Neural cell (in vitro differentiated cells): ENCODE results near the gene USP35. TPM values are rescaled to one million over a fixed set of nuclear protein-coding genes. Genes with fewer than 3 reads are reported as not detected.

Experiments
- H2AFZ ChIP-seq: fragments of 200-600, 300-800 bp; sonication (generic), shearing (Covaris generic); 2 replicates; pipeline ENCODE4 v1.6.0; 2014; ENCODE audit warnings: low read depth, mild to moderate bottlenecking, antibody characterized with exemption, low read length, moderate library complexity
- H3F3A ChIP-seq: fragments of 200-600 bp; shearing (Covaris generic); 2 replicates; pipeline ENCODE4 v1.6.1; 2016; ENCODE audit warnings: mild to moderate bottlenecking, moderate library complexity, mixed read lengths, antibody characterized with exemption, low read length; ENCODE audit not compliant: insufficient read depth, poor library complexity, severe bottlenecking
- H3K27ac ChIP-seq: fragments of 200-600, 300-800 bp; sonication (generic), shearing (Covaris generic); 2 replicates; pipeline ENCODE4 v1.5.1; 2014; ENCODE audit warnings: mild to moderate bottlenecking, low read length, moderate library complexity
- H3K27me3 ChIP-seq: fragments of 300-800, 200-600 bp; sonication (generic), shearing (Covaris generic); 2 replicates; pipeline ENCODE4 v1.6.0; 2014; ENCODE audit warnings: mild to moderate bottlenecking, low read depth, low read length, moderate library complexity; ENCODE audit not compliant: insufficient read depth
- H3K36me3 ChIP-seq: fragments of 300-800, 200-600 bp; sonication (generic), shearing (Covaris generic); 2 replicates; pipeline ENCODE4 v1.5.1; 2014; ENCODE audit warnings: mild to moderate bottlenecking, antibody characterized with exemption, low read length, moderate library complexity; ENCODE audit not compliant: insufficient read depth
- H3K4me2 ChIP-seq: fragments of 300-800, 200-600 bp; sonication (generic), shearing (Covaris generic); 2 replicates; pipeline ENCODE4 v1.6.0; 2014; ENCODE audit warnings: mild to moderate bottlenecking, low read length
- H3K4me3 ChIP-seq: fragments of 300-800, 200-600 bp; sonication (generic), shearing (Covaris generic); 2 replicates; pipeline ENCODE4 v1.5.1; 2014; ENCODE audit warnings: mild to moderate bottlenecking, low read length, moderate library complexity
- H3K79me2 ChIP-seq: fragments of 200-600 bp; shearing (Covaris generic); replicated peaks from 2 replicates; pipeline ENCODE4 v1.6.0; 2014; ENCODE audit warnings: mild to moderate bottlenecking, low read length, moderate library complexity; ENCODE audit not compliant: insufficient read depth
- H3K9ac ChIP-seq: fragments of 300-800, 200-600 bp; sonication (generic), shearing (Covaris generic); 2 replicates; pipeline ENCODE4 v1.6.1; 2016; ENCODE audit warnings: mild to moderate bottlenecking, low read length, mixed read lengths
- H3K9me2 ChIP-seq: fragments of 200-600 bp; shearing (Covaris generic); 2 replicates; pipeline ENCODE4 v1.6.1; 2016; ENCODE audit warnings: mild to moderate bottlenecking, low read length, mixed read lengths; ENCODE audit not compliant: insufficient read depth
- H3K9me3 ChIP-seq: fragments of 200-600, 300-800 bp; sonication (generic), shearing (Covaris generic); 2 replicates; pipeline ENCODE4 v1.6.1; 2016; ENCODE audit warnings: mild to moderate bottlenecking, mixed run types, low read length, moderate library complexity, mixed read lengths
- H4K20me1 ChIP-seq: fragments of 200-600 bp; shearing (Covaris generic); 2 replicates; pipeline ENCODE4 v1.6.1; 2016; ENCODE audit warnings: mild to moderate bottlenecking, mixed run types; ENCODE audit not compliant: insufficient read depth
- EP300 ChIP-seq: fragments of 450-650 bp; conservative IDR thresholded peaks from 2 replicates; pipeline ENCODE4 v1.6.1; 2014; ENCODE audit warnings: antibody characterized with exemption, mild to moderate bottlenecking, moderate library complexity; ENCODE audit not compliant: poor library complexity, severe bottlenecking
- EZH2 ChIP-seq: fragments of 200-600, 300-800 bp; shearing (Covaris generic), sonication (generic); IDR thresholded peaks from 2 replicates; pipeline ENCODE4 v1.6.1; 2014; ENCODE audit warnings: antibody characterized with exemption, low read length, borderline replicate concordance, mild to moderate bottlenecking; ENCODE audit not compliant: insufficient read depth, poor library complexity, severe bottlenecking
- MXI1 ChIP-seq: fragments of 450-650 bp; conservative IDR thresholded peaks from 2 replicates; pipeline ENCODE4 v1.6.1; 2014; ENCODE audit warnings: antibody characterized with exemption, mild to moderate bottlenecking; ENCODE audit not compliant: poor library complexity, severe bottlenecking
- POLR2AphosphoS5 ChIP-seq: IDR thresholded peaks from 2 replicates; pipeline ENCODE4 v1.6.1; 2012
- RAD21 ChIP-seq: fragments of 450-650 bp; conservative IDR thresholded peaks from 2 replicates; pipeline ENCODE4 v1.6.1; 2014; ENCODE audit warnings: antibody characterized with exemption, mild to moderate bottlenecking, moderate library complexity
- SMC3 ChIP-seq: fragments of 450-650 bp; conservative IDR thresholded peaks from 2 replicates; pipeline ENCODE4 v1.6.1; 2014; ENCODE audit warnings: antibody characterized with exemption, mild to moderate bottlenecking, moderate library complexity; ENCODE audit not compliant: poor library complexity
- TAF1 ChIP-seq: IDR thresholded peaks from 2 replicates; pipeline ENCODE4 v1.6.1; 2012; ENCODE audit warnings: low read depth
- polyA plus RNA-seq: library from polyadenylated mRNA; depleted of rRNA; stranded (reverse); fragments of >200 nt; gene quantifications from 2 replicates; pipeline ENCODE4 v1.2.3, GENCODE V29; 2014
- TF ChIP-seq, protein P1 (sequence below): fragments of 450-650 bp; IDR thresholded peaks from 2 replicates; pipeline ENCODE4 v1.5.1; 2014; ENCODE audit warnings: antibody characterized with exemption, mild to moderate bottlenecking, moderate library complexity; ENCODE audit not compliant: poor library complexity, severe bottlenecking
- TF ChIP-seq, protein P2 (sequence below): IDR thresholded peaks from 2 replicates; pipeline ENCODE4 v1.6.1; 2012; ENCODE audit warnings: borderline replicate concordance

Gene USP35
- polyA plus RNA-seq, 1 donor from 2014 or later = 12.9 TPM

DNA sequence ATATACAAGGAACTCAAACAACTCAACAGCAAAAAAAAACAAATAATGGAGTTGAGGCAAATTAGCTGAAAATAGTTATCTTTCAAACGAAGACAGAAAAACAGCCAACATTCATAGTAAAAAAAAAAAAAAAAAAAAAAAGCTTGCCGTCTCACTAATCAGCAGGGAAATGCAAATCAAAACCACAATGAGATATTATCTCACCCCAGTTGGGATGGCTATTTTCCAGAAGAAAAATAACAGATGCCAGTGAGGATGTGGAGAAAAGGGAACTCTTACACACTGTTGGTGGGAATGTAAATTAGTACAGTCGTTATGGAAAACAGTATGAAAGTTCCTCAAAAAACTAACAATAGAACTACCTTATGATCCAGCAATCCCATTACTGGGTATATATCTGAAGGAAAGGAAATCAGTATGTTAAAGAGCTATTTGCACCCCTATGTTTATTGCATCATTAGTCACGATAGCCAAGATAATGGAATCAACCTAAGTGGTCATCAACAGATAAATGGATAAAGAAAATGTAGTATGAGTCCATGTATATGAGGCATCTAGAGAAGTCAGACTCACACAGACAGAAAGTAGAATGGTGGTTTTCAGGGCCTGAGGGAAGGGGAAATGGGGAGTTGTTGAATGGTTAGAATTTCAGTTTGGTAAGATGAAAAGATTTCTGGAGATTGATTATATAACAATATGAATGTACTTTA, 56.0 kb downstream of the USP35 start:
- no peak overlapping the region for H3K27ac ChIP-seq
- TF ChIP-seq EP300 = no peak
- no peak for TF ChIP-seq MXI1
- no peak for TF ChIP-seq RAD21
- TF ChIP-seq POLR2AphosphoS5 = no peak
- no peak for TF ChIP-seq TAF1
- no peak for TF ChIP-seq EZH2
- TF ChIP-seq SMC3 = no peak
- TF ChIP-seq, protein P1, sequence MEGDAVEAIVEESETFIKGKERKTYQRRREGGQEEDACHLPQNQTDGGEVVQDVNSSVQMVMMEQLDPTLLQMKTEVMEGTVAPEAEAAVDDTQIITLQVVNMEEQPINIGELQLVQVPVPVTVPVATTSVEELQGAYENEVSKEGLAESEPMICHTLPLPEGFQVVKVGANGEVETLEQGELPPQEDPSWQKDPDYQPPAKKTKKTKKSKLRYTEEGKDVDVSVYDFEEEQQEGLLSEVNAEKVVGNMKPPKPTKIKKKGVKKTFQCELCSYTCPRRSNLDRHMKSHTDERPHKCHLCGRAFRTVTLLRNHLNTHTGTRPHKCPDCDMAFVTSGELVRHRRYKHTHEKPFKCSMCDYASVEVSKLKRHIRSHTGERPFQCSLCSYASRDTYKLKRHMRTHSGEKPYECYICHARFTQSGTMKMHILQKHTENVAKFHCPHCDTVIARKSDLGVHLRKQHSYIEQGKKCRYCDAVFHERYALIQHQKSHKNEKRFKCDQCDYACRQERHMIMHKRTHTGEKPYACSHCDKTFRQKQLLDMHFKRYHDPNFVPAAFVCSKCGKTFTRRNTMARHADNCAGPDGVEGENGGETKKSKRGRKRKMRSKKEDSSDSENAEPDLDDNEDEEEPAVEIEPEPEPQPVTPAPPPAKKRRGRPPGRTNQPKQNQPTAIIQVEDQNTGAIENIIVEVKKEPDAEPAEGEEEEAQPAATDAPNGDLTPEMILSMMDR = no peak
- TF ChIP-seq, protein P2, sequence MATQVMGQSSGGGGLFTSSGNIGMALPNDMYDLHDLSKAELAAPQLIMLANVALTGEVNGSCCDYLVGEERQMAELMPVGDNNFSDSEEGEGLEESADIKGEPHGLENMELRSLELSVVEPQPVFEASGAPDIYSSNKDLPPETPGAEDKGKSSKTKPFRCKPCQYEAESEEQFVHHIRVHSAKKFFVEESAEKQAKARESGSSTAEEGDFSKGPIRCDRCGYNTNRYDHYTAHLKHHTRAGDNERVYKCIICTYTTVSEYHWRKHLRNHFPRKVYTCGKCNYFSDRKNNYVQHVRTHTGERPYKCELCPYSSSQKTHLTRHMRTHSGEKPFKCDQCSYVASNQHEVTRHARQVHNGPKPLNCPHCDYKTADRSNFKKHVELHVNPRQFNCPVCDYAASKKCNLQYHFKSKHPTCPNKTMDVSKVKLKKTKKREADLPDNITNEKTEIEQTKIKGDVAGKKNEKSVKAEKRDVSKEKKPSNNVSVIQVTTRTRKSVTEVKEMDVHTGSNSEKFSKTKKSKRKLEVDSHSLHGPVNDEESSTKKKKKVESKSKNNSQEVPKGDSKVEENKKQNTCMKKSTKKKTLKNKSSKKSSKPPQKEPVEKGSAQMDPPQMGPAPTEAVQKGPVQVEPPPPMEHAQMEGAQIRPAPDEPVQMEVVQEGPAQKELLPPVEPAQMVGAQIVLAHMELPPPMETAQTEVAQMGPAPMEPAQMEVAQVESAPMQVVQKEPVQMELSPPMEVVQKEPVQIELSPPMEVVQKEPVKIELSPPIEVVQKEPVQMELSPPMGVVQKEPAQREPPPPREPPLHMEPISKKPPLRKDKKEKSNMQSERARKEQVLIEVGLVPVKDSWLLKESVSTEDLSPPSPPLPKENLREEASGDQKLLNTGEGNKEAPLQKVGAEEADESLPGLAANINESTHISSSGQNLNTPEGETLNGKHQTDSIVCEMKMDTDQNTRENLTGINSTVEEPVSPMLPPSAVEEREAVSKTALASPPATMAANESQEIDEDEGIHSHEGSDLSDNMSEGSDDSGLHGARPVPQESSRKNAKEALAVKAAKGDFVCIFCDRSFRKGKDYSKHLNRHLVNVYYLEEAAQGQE = no peak
- no peaks in the 10 kb centered on the region for H4K20me1 ChIP-seq
- H3K36me3 ChIP-seq = no peaks in the 10 kb centered on the region
- H3K79me2 ChIP-seq = no peaks in the 10 kb centered on the region
- H3F3A ChIP-seq = no peaks in the 10 kb centered on the region
- H2AFZ ChIP-seq = no peak overlapping the region
- peaks cover 8% of the 10 kb centered on the region for H3K9me3 ChIP-seq
- H3K9me2 ChIP-seq = no peaks in the 10 kb centered on the region
- H3K27me3 ChIP-seq = no peaks in the 10 kb centered on the region
- no peak overlapping the region for H3K9ac ChIP-seq
- H3K4me3 ChIP-seq = no peak overlapping the region
- H3K4me2 ChIP-seq = no peak overlapping the region

DNA sequence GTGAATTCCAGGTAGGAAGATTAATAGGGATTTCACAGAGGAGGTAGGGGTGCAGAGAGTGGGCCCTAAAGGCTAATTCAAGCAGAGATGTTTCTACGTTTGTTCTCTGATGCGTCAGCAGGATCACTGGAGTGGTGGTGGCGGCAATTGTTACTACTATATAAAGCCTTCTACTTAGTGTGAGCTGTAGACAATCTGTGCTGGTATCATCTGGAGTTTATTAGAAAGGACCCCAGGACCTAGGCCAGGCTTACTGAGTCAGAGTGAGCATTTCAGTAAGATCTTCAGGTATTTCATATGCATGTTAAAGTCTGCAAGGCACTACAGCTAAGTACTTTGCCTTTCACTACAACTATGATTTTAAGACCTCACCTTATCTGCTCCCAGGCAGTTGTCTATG, 59.5 kb downstream of the USP35 start:
- no peak overlapping the region for H3K4me2 ChIP-seq
- no peak overlapping the region for H3K27ac ChIP-seq
- no peak overlapping the region for H3K9ac ChIP-seq
- TF ChIP-seq EZH2 = no peak
- no peak for TF ChIP-seq SMC3
- TF ChIP-seq EP300 = no peak
- TF ChIP-seq POLR2AphosphoS5 = no peak
- TF ChIP-seq, protein P1 = no peak
- no peak for TF ChIP-seq RAD21
- TF ChIP-seq MXI1 = no peak
- TF ChIP-seq, protein P2 = no peak
- TF ChIP-seq TAF1 = no peak
- H3K36me3 ChIP-seq = no peaks in the 10 kb centered on the region
- H3F3A ChIP-seq = no peaks in the 10 kb centered on the region
- H3K27me3 ChIP-seq = no peaks in the 10 kb centered on the region
- H3K9me3 ChIP-seq = no peaks in the 10 kb centered on the region
- H3K79me2 ChIP-seq = no peaks in the 10 kb centered on the region
- H4K20me1 ChIP-seq = no peaks in the 10 kb centered on the region
- no peak overlapping the region for H3K4me3 ChIP-seq
- no peak overlapping the region for H2AFZ ChIP-seq
- H3K9me2 ChIP-seq = no peaks in the 10 kb centered on the region
